Heart left ventricle (tissue), 16 donors: ENCODE data around the gene MACF1. TPM values are rescaled to one million over a fixed set of nuclear protein-coding genes. Genes with fewer than 3 reads are reported as not detected.

Experiments used
- ATAC-seq, 4 donors: fragments of 200-7000 bp; cut with Tn5 transposase; one replicate each; pipeline ENCODE4 v1.9.1; 2020 to 2022; ENCODE audit warnings: moderate library complexity in 4 of 4, mild to moderate bottlenecking in 3 of 4, moderate number of reproducible peaks in 1 of 4
- DNase-seq, 5 donors: peaks; one replicate each; pipeline ENCODE4 v3.0.0-alpha.2; 2020
- H3K27ac ChIP-seq, 12 donors: fragments of 200-600 bp; sonication (generic) in 4 of 12; one replicate each; pipeline versions ENCODE4 v1.5.0 to v1.8.0; 2016 to 2022; ENCODE audit warnings: mild to moderate bottlenecking in 2 of 12
- H3K27me3 ChIP-seq, 9 donors: fragments of 200-600 bp; sonication (generic) in 2 of 9; one replicate each; pipeline versions ENCODE4 v1.5.1 to v1.8.0; 2016 to 2022; ENCODE audit warnings: mild to moderate bottlenecking in 3 of 9
- H3K36me3 ChIP-seq, 9 donors: fragments of 200-600 bp; sonication (generic) in 2 of 9; one replicate each; pipeline versions ENCODE4 v1.5.0 to v1.8.0; 2018 to 2022; ENCODE audit warnings: mild to moderate bottlenecking in 2 of 9
- H3K4me1 ChIP-seq, 12 donors: fragments of 200-600 bp; sonication (generic) in 4 of 12; one replicate each; pipeline versions ENCODE4 v1.5.0 to v1.8.0; 2016 to 2022; ENCODE audit warnings: mild to moderate bottlenecking in 3 of 12
- H3K4me3 ChIP-seq, 12 donors: fragments of 200-600 bp; sonication (generic) in 4 of 12; one replicate each; pipeline versions ENCODE4 v1.5.0 to v1.8.0; 2017 to 2022; ENCODE audit warnings: mild to moderate bottlenecking in 9 of 12, moderate library complexity in 4 of 12
- H3K9me3 ChIP-seq, 12 donors: fragments of 200-600 bp; sonication (generic) in 4 of 12; one replicate each; pipeline versions ENCODE4 v1.5.0 to v1.8.0; 2016 to 2022; ENCODE audit warnings: mild to moderate bottlenecking in 1 of 12
- CTCF ChIP-seq, 12 donors: fragments of 200-600 bp; sonication (generic) in 4 of 12; IDR thresholded peaks; one replicate each; pipeline versions ENCODE4 v1.5.0 to v1.8.0; 2018 to 2022; ENCODE audit warnings: antibody characterized with exemption in 12 of 12, mild to moderate bottlenecking in 5 of 12
- POLR2A ChIP-seq, 2 donors: fragments of 450-650 bp; IDR thresholded peaks; one replicate each; pipeline ENCODE4 v1.6.1; 2017; ENCODE audit warnings: antibody characterized with exemption in 2 of 2, mild to moderate bottlenecking in 2 of 2, moderate library complexity in 2 of 2
- WGBS, 4 donors: extraction: QIAGEN DNeasy Blood & Tissue Kit in 2 of 4; methylation state at CpG; one replicate each; pipeline versions ENCODE4 v1.1.5 to v1.1.7; 2013 to 2018; 5-methylcytosine and 5-hydroxymethylcytosine counted together
- intact Hi-C, 10 donors: fragments of 100-400 bp; cut with DNase I; formaldehyde crosslinking; loops; one replicate each; pipeline versions ENCODE4 v1.11.1 to v1.14.2; 2022
- polyA plus RNA-seq, 2 donors: library from polyadenylated mRNA; stranded (reverse); fragments of 200-250 nt; gene quantifications; one replicate each; pipeline ENCODE4 v1.2.3, GENCODE V29; 2013
- total RNA-seq, 9 donors: library from RNA; depleted of rRNA in 2 of 9; stranded (reverse); fragments of >200 nt in 2 of 9; fragmentation: NEBNext Ultra II Directional in 3 of 9; extraction: Animal tissue kit (Norgen Biotek cat#: 25700) in 3 of 9; gene quantifications; one replicate each; pipeline versions ENCODE4 v1.1.0 to v1.2.4, GENCODE V29; 2016 to 2023
- donor health status: ischemic (EF 13 %, LVEDD 7.1; RV severe dilation, severe dysfunction).
- donor health status: healthy with polysubstance abuse.
- donor health status: DM: no; HTN: yes; CAD: no.
- donor health status: DM: no; HTN: no; CAD: no.
- donor health status: ischemic (EF 25% LVEDD 6.9; RV normal size, moderate dysfunction).
- donor health status: ischemic (EF 25% LVEDD 5.7; RV mildly dilated, moderate dysfunction).
- donor health status: healthy.
- donor health status: DM: yes; HTN: yes; CAD: no.
- donor health status: ischemic (EF 35%, LVEDD 5.7; RV mildly dilated, moderate dysfunction).
- donor health status: nonischemic (EF 11% LVEDD 7.7; RV severe dilation, severe dysfunction).
- donor health status: DM: yes; HTN: yes; CAD: no.
- donor health status: PGD.
- donor health status: ischemic (EF 29% LVEDD 5.4; RV normal size, mild dysfunction).
- donor health status: nonischemic (EF 23%, LVEDD 6.1; RV moderate dilation, normal function).

The MACF1 gene
- total and polyA plus RNA-seq, 11 donors = 102 to 436 (median 251) TPM

DNA sequence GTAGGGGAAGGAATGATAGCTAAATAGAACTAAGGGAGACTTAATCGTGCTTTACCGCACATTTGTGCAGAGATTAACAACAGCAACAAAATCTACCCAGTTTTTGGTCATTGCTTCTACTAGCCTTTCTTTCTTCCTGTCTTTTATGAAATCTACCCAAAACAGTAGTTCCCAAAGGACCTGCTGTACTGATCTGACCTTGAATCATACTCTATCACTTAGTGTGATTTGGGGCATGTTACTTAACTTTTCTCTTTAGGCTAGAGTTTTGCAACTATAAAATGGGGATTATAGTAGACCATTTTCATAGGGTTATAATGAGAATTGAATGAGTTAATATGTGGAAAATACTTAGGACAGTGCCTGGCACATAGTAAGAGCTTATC, 30.5 kb upstream of the MACF1 start:
- H3K4me1 ChIP-seq = peaks cover 9 to 70% (median 46%) of the 10 kb centered on the region in 12 donors
- no peaks in the 10 kb centered on the region for H3K27me3 ChIP-seq
- ATAC-seq = peak in 3 of 4 donors; percentile 31 to 67 (median 50)
- TF ChIP-seq CTCF (IDR thresholded peaks at IDR 0.05) (no peak), POLR2A (IDR thresholded peaks at IDR 0.05) (no peak)
- no peak overlapping the region for H3K4me3 ChIP-seq
- no peak for DNase-seq
- WGBS, 4 donors = 48 to 63% (median 60%) methylated on average over 2 of the region's 2 CpGs
- H3K36me3 ChIP-seq = no peaks in the 10 kb centered on the region
- no peaks in the 10 kb centered on the region for H3K9me3 ChIP-seq
- intact Hi-C loops = loop anchor here in 2 of 10 donors (5.0 kb wide), 2 partner anchors 37 to 47 kb away; no protein-coding TSS in a partner anchor
- H3K27ac ChIP-seq = peak overlapping the region in 10 of 12 donors; percentile 1 to 79 (median 58)

GRCh38 chr1:39174390-39175081, 30.0 kb upstream of the MACF1 start:
- 69 to 79% (median 72%) methylated on average over 5 of the region's 5 CpGs for WGBS, 4 donors
- Histone ChIP-seq H3K9me3 (no peaks in the 10 kb centered on the region), H3K4me3 (no peak overlapping the region), H3K36me3 (no peaks in the 10 kb centered on the region), H3K27me3 (no peaks in the 10 kb centered on the region), H3K27ac (peak overlapping the region in 8 of 12 donors; percentile 7 to 79 (median 64)), H3K4me1 (peaks cover 9 to 75% (median 49%) of the 10 kb centered on the region in 12 donors)
- intact Hi-C loops = loop anchor here in 3 of 10 donors (5.0 kb wide), 3 partner anchors 32 to 47 kb away; no protein-coding TSS in a partner anchor
- TF ChIP-seq CTCF (IDR thresholded peaks at IDR 0.05) = no peak
- no peak for TF ChIP-seq POLR2A (IDR thresholded peaks at IDR 0.05)
- ATAC-seq (no peak), DNase-seq (no peak)

GRCh38 chr1:39177706-39178105, 26.8 kb upstream of the MACF1 start:
- WGBS, 4 donors = 66 to 82% (median 76%) methylated on average over 3 of the region's 3 CpGs
- intact Hi-C loops = loop anchor here in 1 of 10 donors (5.0 kb wide), 1 partner anchor 35 kb away; no protein-coding TSS in a partner anchor

More at GRCh38 chr1:39177706-39178105, 26.8 kb upstream of the MACF1 start:
- no peak for DNase-seq
- no peaks in the 10 kb centered on the region for H3K36me3 ChIP-seq
- no peaks in the 10 kb centered on the region for H3K9me3 ChIP-seq
- H3K27me3 ChIP-seq = no peaks in the 10 kb centered on the region
- ATAC-seq = no peak
- H3K4me3 ChIP-seq = no peak overlapping the region
- peak overlapping the region in 2 of 12 donors; percentile 17 to 59 for H3K27ac ChIP-seq
- TF ChIP-seq CTCF (IDR thresholded peaks at IDR 0.05) (no peak), POLR2A (IDR thresholded peaks at IDR 0.05) (no peak)
- H3K4me1 ChIP-seq = peaks cover 9 to 58% (median 44%) of the 10 kb centered on the region in 12 donors
